HG03108 (cell line): ENCODE results near the gene ZNF765.
"Not testable (repeated sequence)": the region's sequence is repeated elsewhere in the genome, so short reads cannot be mapped to it uniquely, and the experiment has no call there.

Source experiments
- ATAC-seq: cut with Tn5 transposase; IDR thresholded peaks from one replicate; pipeline ENCODE4 v1.9.1; 2021; ENCODE audit warnings: moderate library complexity; ENCODE audit not compliant: unreplicated experiment

Gene ZNF765

GRCh38 chr19:53394974-53395839 is at the start of gene ZNF765:
ZNF765 (plus strand) TSS chr19:53395149; CDS start chr19:53398016, 2,867 bp downstream.
- peak; percentile 92 for ATAC-seq

GRCh38 chr19:53355739-53356138 is 39.2 kb upstream of the ZNF765 start:
- ATAC-seq = no peak

GRCh38 chr19:53357821-53358581 is 36.9 kb upstream of the ZNF765 start:
- ATAC-seq = no peak

- ATAC-seq = not testable (repeated sequence)
Observed at GRCh38 chr19:53360056-53360455, 34.9 kb upstream of the ZNF765 start.

GRCh38 chr19:53365134-53365898 is 29.6 kb upstream of the ZNF765 start, which contains the start of gene ZNF525:
ZNF525 (plus strand) TSS chr19:53365705; CDS start chr19:53372282, 6,577 bp downstream.
- peak; percentile 92 for ATAC-seq

- peak; percentile 25 for ATAC-seq
Observed at GRCh38 chr19:53365899-53366493, 29.0 kb upstream of the ZNF765 start.

GRCh38 chr19:53372196-53372595 is 22.8 kb upstream of the ZNF765 start:
- no peak for ATAC-seq

- no peak for ATAC-seq
Observed at GRCh38 chr19:53374288-53374687, 20.7 kb upstream of the ZNF765 start.

- no peak for ATAC-seq
Observed at GRCh38 chr19:53374743-53375142, 20.2 kb upstream of the ZNF765 start.

- ATAC-seq = no peak
Observed at GRCh38 chr19:53381376-53381775, 13.6 kb upstream of the ZNF765 start.

- no peak for ATAC-seq
Observed at GRCh38 chr19:53388168-53388567, 6.8 kb upstream of the ZNF765 start.

- ATAC-seq = no peak
Observed at GRCh38 chr19:53388904-53389303, 6.0 kb upstream of the ZNF765 start.

GRCh38 chr19:53389571-53389970 is 5.4 kb upstream of the ZNF765 start:
- ATAC-seq = no peak

- no peak for ATAC-seq
Observed at GRCh38 chr19:53389978-53390377, 5.0 kb upstream of the ZNF765 start.

- no peak for ATAC-seq
Observed at GRCh38 chr19:53394522-53394973, 401 bp upstream of the ZNF765 start.

GRCh38 chr19:53395840-53396524 is 1.0 kb downstream of the ZNF765 start:
- ATAC-seq = not testable (repeated sequence)

- no peak for ATAC-seq
Observed at GRCh38 chr19:53396525-53396868, 1.5 kb downstream of the ZNF765 start.

- ATAC-seq = not testable (repeated sequence)
Observed at GRCh38 chr19:53397918-53398317, 3.0 kb downstream of the ZNF765 start.

- ATAC-seq = no peak
Observed at GRCh38 chr19:53409505-53410204, 14.7 kb downstream of the ZNF765 start.
